GM12878 (cell line): Measurements from ENCODE around the gene SLC35C1. TPM values are rescaled to one million over a fixed set of nuclear protein-coding genes. Genes with fewer than 3 reads are reported as not detected.

ENCODE experiments used
- ATAC-seq: fragments of 200-7000 bp; cut with Tn5 transposase; 3 replicates; pipeline ENCODE4 v1.9.1; 2020; ENCODE audit warnings: mild to moderate bottlenecking, moderate library complexity
- BruUV-seq: library from RNA; stranded (reverse); fragments of 400-500 nt; replicated peaks from 2 replicates; lab custom pipeline; 2021; lab: Mats Ljungman, UMichigan
- CTCF ChIA-PET: fragments of 300-600 bp; sonication (Branson Sonifier 250); formaldehyde crosslinking; extraction: SDS; loops from one replicate; lab custom pipeline; 2021; ENCODE audit warnings: inconsistent platforms; lab: Yijun Ruan, JAX
- POLR2A ChIA-PET: fragments of 350-600 bp; formaldehyde crosslinking; extraction: SDS; loops from one replicate; lab custom pipeline; 2021; ENCODE audit warnings: inconsistent platforms; lab: Charles Lee
- RAD21 ChIA-PET: fragments of 300-600 bp; sonication (Branson Sonifier 250); formaldehyde crosslinking; loops from one replicate; lab custom pipeline; 2023; ENCODE audit warnings: antibody characterized with exemption; ENCODE audit not compliant: unreplicated experiment; lab: Charles Lee
- SMC1A ChIA-PET: fragments of 300-600 bp; sonication (Branson Sonifier 250); formaldehyde crosslinking; loops from one replicate; lab custom pipeline; 2023; ENCODE audit not compliant: unreplicated experiment, uncharacterized antibody; lab: Charles Lee
- DNase-seq: peaks from one replicate; pipeline ENCODE4 v3.0.0-alpha.2; 2011; ENCODE audit warnings: low read depth, low spot score
- FAIRE-seq: peaks from 3 replicates; lab custom pipeline; 2011; peaks lifted over from hg19 to GRCh38; lab: Jason Lieb, UNC
- H2AFZ ChIP-seq: 2 replicates; pipeline ENCODE4 v1.6.0; 2011; ENCODE audit warnings: low read depth, low read length, control low read depth; ENCODE audit not compliant: control insufficient read depth
- H3K27ac ChIP-seq: 2 replicates; pipeline ENCODE4 v1.5.1; 2011; ENCODE audit warnings: control low read depth; ENCODE audit not compliant: control insufficient read depth, insufficient read depth
- H3K27me3 ChIP-seq, 2 experiments: replicated peaks in 1 of 2; 2 replicates each; pipeline versions ENCODE4 v1.6.0 to v1.6.1; 2011; ENCODE audit warnings: low read length in 1 of 2; ENCODE audit not compliant: control insufficient read depth in 2 of 2, insufficient read depth in 2 of 2
- H3K36me3 ChIP-seq, 2 experiments: 2 replicates each; pipeline ENCODE4 v1.5.1; 2011; ENCODE audit warnings: low read length in 1 of 2; ENCODE audit not compliant: control insufficient read depth in 2 of 2, insufficient read depth in 2 of 2
- H3K4me1 ChIP-seq: 2 replicates; pipeline ENCODE4 v1.6.1; 2011; ENCODE audit warnings: mild to moderate bottlenecking, low read length, moderate library complexity, mixed read lengths; ENCODE audit not compliant: control insufficient read depth, insufficient read depth
- H3K4me2 ChIP-seq: 2 replicates; pipeline ENCODE4 v1.6.0; 2011; ENCODE audit warnings: control low read depth; ENCODE audit not compliant: control insufficient read depth, insufficient read depth
- H3K4me3 ChIP-seq: fragments of 200-600 bp; sonication (generic); 2 replicates; pipeline ENCODE4 v1.5.1; 2016
- H3K79me2 ChIP-seq: 2 replicates; pipeline ENCODE4 v1.6.0; 2011; ENCODE audit warnings: low read length; ENCODE audit not compliant: control insufficient read depth, insufficient read depth
- H3K9ac ChIP-seq: 2 replicates; pipeline ENCODE4 v1.8.0; 2011; ENCODE audit warnings: low read length, control low read depth, mixed read lengths; ENCODE audit not compliant: control insufficient read depth, insufficient read depth
- H3K9me3 ChIP-seq: replicated peaks from 3 replicates; pipeline ENCODE4 v1.5.1; 2011; ENCODE audit warnings: mild to moderate bottlenecking, low read length; ENCODE audit not compliant: control insufficient read depth, insufficient read depth
- H4K20me1 ChIP-seq: 2 replicates; pipeline ENCODE4 v1.6.0; 2011; ENCODE audit not compliant: control insufficient read depth, insufficient read depth
- BMI1 ChIP-seq: fragments of 450-650 bp; IDR thresholded peaks from 2 replicates; pipeline ENCODE4 v1.6.1; 2016; ENCODE audit warnings: mild to moderate bottlenecking, moderate library complexity, borderline replicate concordance
- CTCF ChIP-seq, 3 experiments: IDR thresholded peaks in 2 of 3; conservative IDR thresholded peaks in 1 of 3; 2 replicates each; pipeline ENCODE4 v1.5.1; 2011; ENCODE audit warnings: low read depth in 3 of 3, low read length in 3 of 3, mild to moderate bottlenecking in 3 of 3, control low read depth in 2 of 3, moderate library complexity in 2 of 3, inconsistent platforms in 1 of 3, mixed read lengths in 1 of 3; ENCODE audit not compliant: control insufficient read depth in 2 of 3, insufficient read depth in 1 of 3; ENCODE audit errors: extremely low read depth in 1 of 3
- MLLT1 ChIP-seq: fragments of 450-650 bp; IDR thresholded peaks from 2 replicates; pipeline ENCODE4 v1.6.1; 2016; ENCODE audit warnings: mild to moderate bottlenecking
- MXI1 ChIP-seq: fragments of 150-350 bp; IDR thresholded peaks from 2 replicates; pipeline ENCODE4 v1.6.1; 2011; ENCODE audit warnings: low read depth, mild to moderate bottlenecking, inconsistent platforms, low read length, improper control_type of control experiment
- SIX5 ChIP-seq: IDR thresholded peaks from 2 replicates; pipeline ENCODE4 v1.6.1; 2011; ENCODE audit warnings: mild to moderate bottlenecking, low read depth, low read length, moderate library complexity; ENCODE audit not compliant: severe bottlenecking
- YY1 ChIP-seq: IDR thresholded peaks from 2 replicates; pipeline ENCODE4 v1.6.1; 2011; ENCODE audit warnings: low read depth, mild to moderate bottlenecking, low read length
- WGBS: methylation state at CpG from one replicate; pipeline ENCODE4 v1.1.6; 2016; ENCODE audit warnings: low lambda C conversion rate; ENCODE audit not compliant: insufficient replicate concordance, insufficient coverage; ENCODE audit errors: missing lambda C conversion rate; 5-methylcytosine and 5-hydroxymethylcytosine counted together
- in situ Hi-C: fragments of 300-500 bp; cut with MboI; formaldehyde crosslinking; loops from 9 replicates; pipeline ENCODE4 v1.14.3; 2018; ENCODE audit warnings: mixed read lengths
- intact Hi-C: fragments of 100-400 bp; cut with micrococcal nuclease; formaldehyde crosslinking; loops from one replicate; pipeline ENCODE4 v1.14.2; 2022; ENCODE audit not compliant: unreplicated experiment
- polyA plus RNA-seq, 11 experiments: library from polyadenylated mRNA; depleted of rRNA in 4 of 11; unstranded in 6 of 11; stranded (reverse) in 5 of 11; fragments of >200 nt; fragmentation: Nextera tagmentation in 4 of 11; fragmentation: Illumina TruSeq in 1 of 11; extraction: Ambion mirVana in 4 of 11; extraction: Trizol in 1 of 11; gene quantifications; 1 replicate in 1 of 11; 2 replicates in 10 of 11; pipeline versions ENCODE4 v1.2.1 to v1.2.3, GENCODE V29; 2011 to 2016; ENCODE audit warnings: inconsistent platforms in 2 of 11, missing spikeins in 2 of 11, low read depth in 1 of 11
- total RNA-seq, 4 experiments: library from RNA; depleted of rRNA in 3 of 4; stranded (reverse); fragments of >200 nt in 3 of 4; fragmentation: Illumina TruSeq in 1 of 4; extraction: Trizol in 1 of 4; gene quantifications; 2 replicates each; pipeline versions ENCODE4 v1.2.1 to v1.2.3, GENCODE V29; 2013 to 2021

SLC35C1 gene
- total and polyA plus RNA-seq, 10 of the 15 experiments (the other 5 are each of a cell fraction or from before 2014, with no cell fraction given), result 0.55 to 9.7 (median 4.3) TPM

GRCh38 chr11:45803971-45804760 is 783 bp upstream of the SLC35C1 start (continued):
- peak in 1 of 3 experiments; percentile 5; a peak in 1 of 6 replicates for TF ChIP-seq CTCF (IDR thresholded peaks at IDR 0.05 in 2 of 3, conservative IDR thresholded peaks at IDR 0.05 in 1 of 3; ENCODE audit: control insufficient read depth in 2 of 3, extremely low read depth in 1 of 3, insufficient read depth in 1 of 3, low read depth in 3 of 3, low read length in 3 of 3)

GRCh38 chr11:45805305-45806071 is 539 bp downstream of the SLC35C1 start:
- RAD21 ChIA-PET, result interaction anchor here (1.2 to 4.1 kb wide), 5 partner anchors 34 to 112 kb away, joined by 3 to 23 read pairs (median 5); partner anchors contain the start of genes CRY2 and PEX16
- H3K36me3 ChIP-seq, result no peaks in the 10 kb centered on the region; a peak in 1 of 4 replicates
- no TSS peak for BruUV-seq
- peaks cover 25% of the 10 kb centered on the region for H3K79me2 ChIP-seq
- no peak for DNase-seq
- CTCF ChIA-PET, result interaction anchor here (0.5 to 2.3 kb wide), 4 partner anchors 12 to 1938 kb away, joined by 4 to 12 read pairs (median 6); no protein-coding TSS in a partner anchor
- H3K9ac ChIP-seq, result peak overlapping the region; percentile 70; the same call in 1 of the 2 replicates
- SMC1A ChIA-PET, result interaction anchor here (1.0 to 2.2 kb wide), 5 partner anchors 11 to 46 kb away, joined by 3 to 11 read pairs (median 8); partner anchors contain the start of gene CRY2
- H3K9me3 ChIP-seq, result no peaks in the 10 kb centered on the region
- POLR2A ChIA-PET, result interaction anchor here (0.5 to 4.2 kb wide), 8 partner anchors 11 to 505 kb away, joined by 3 to 27 read pairs (median 4); partner anchors contain the start of gene CRY2
- peak overlapping the region; percentile 93 for H3K4me2 ChIP-seq
- WGBS, result 49% methylated on average over 15 of the region's 29 CpGs
- in situ Hi-C loops, result no loop called here
- TF ChIP-seq BMI1 (no peak), MXI1 (0 out of 2 replicates have a peak, but pooled peaks have one; percentile 13), MLLT1 (0 out of 2 replicates have a peak, but pooled peaks have one; percentile 82), SIX5 (no peak), YY1 (0 out of 2 replicates have a peak, but pooled peaks have one; percentile 3)
- TF ChIP-seq, all 136 proteins: peak for 3
- Histone ChIP-seq H3K27me3 (no peaks in the 10 kb centered on the region), H2AFZ (peak overlapping the region; percentile 92), H4K20me1 (no peaks in the 10 kb centered on the region), H3K4me1 (peaks cover 23% of the 10 kb centered on the region), H3K27ac (peak overlapping the region; percentile 47), H3K4me3 (peak overlapping the region; percentile 100)
- peak; percentile 56 for ATAC-seq
- no peak for FAIRE-seq
- intact Hi-C loops, result loop anchor here (2.0 kb wide), 1 partner anchor 37 kb away; no protein-coding TSS in a partner anchor
